ENCODE measurements around the gene BICDL1.
A peak's percentile ranks its signal among the peaks of the same experiment; 100 is the strongest.

The BICDL1 gene

DNA sequence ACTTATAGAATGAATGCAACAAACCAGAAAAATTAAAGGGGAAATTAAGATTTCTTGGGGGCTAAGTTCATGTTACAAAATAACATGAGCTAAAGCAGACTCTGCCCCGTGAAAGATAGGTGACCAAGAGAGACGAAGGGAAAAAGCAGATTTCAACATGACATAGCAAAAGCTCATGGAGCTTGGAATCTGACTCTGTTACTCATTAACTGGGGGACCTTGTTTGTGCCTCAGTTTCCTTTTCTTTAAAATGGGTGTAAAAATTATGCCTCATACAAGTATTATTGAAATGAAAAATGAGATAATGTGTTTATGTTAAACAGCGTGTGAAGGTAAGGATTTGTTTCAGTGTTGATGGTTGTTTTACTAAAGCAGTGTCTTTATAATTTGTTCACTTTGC, 11.5 kb downstream of the BICDL1 start:
- Histone ChIP-seq H2BK5ac (ENCODE audit: low read depth, low read length, poor library complexity) (no peak overlapping the region), H3K27ac (ENCODE audit: low read depth, low read length) (no peak overlapping the region), H4K8ac (ENCODE audit: low read depth, low read length) (no peak overlapping the region), H2BK120ac (ENCODE audit: insufficient read depth, low read length, poor library complexity) (no peak overlapping the region), H4K12ac (ENCODE audit: low read depth, low read length) (no peak overlapping the region), H3K4ac (ENCODE audit: low read depth, low read length) (no peak overlapping the region), H2AFZ (ENCODE audit: insufficient read depth, low read length, poor library complexity) (no peak overlapping the region), H4K91ac (ENCODE audit: low read depth, low read length) (no peak overlapping the region), H2AK5ac (ENCODE audit: low read length) (no peak overlapping the region), H3K23ac (ENCODE audit: low read length) (no peak overlapping the region), H3K36me3 (ENCODE audit: control insufficient read depth in 1 of 2, insufficient read depth in 2 of 2, low read length in 2 of 2) (no peaks in the 10 kb centered on the region), H3K9me3 (ENCODE audit: insufficient read depth, low read depth, low read length) (no peaks in the 10 kb centered on the region), H3K79me1 (ENCODE audit: low read length) (no peaks in the 10 kb centered on the region), H3K79me2 (ENCODE audit: control insufficient read depth, insufficient read depth, low read length, poor library complexity) (no peaks in the 10 kb centered on the region), H3K4me3 (ENCODE audit: low read depth, low read length) (no peak overlapping the region), H3K14ac (ENCODE audit: low read length) (no peak overlapping the region), H3K9ac (ENCODE audit: low read length) (no peak overlapping the region), H3K27me3 (ENCODE audit: insufficient read depth, low read length) (no peaks in the 10 kb centered on the region), H2BK12ac (ENCODE audit: low read length) (no peak overlapping the region), H3K4me1 (ENCODE audit: control insufficient read depth in 1 of 2, insufficient read depth in 2 of 2, low read length in 2 of 2) (peaks cover 5% of the 10 kb centered on the region in 2 experiments), H3K18ac (ENCODE audit: low read length) (no peak overlapping the region), H3K4me2 (ENCODE audit: low read length) (no peak overlapping the region)
- WGBS (ENCODE audit: extremely low coverage, insufficient coverage, insufficient read length), result 100% methylated on average over 1 of the region's 3 CpGs
- no peak for DNase-seq

- no CpG with 5 or more reads among the region's 3 CpGs for WGBS (ENCODE audit: extremely low coverage, insufficient coverage, insufficient read length)
Measured at GRCh38 chr12:120006258-120006975, 17.4 kb downstream of the BICDL1 start.

GRCh38 chr12:120007272-120007671, 18.2 kb downstream of the BICDL1 start:
- Histone ChIP-seq H3K36me3 (ENCODE audit: control insufficient read depth in 1 of 2, insufficient read depth in 2 of 2, low read length in 2 of 2) (no peaks in the 10 kb centered on the region), H3K27ac (ENCODE audit: low read depth, low read length) (no peak overlapping the region), H3K4me3 (ENCODE audit: low read depth, low read length) (no peak overlapping the region), H3K14ac (ENCODE audit: low read length) (no peak overlapping the region), H3K4me1 (ENCODE audit: control insufficient read depth in 1 of 2, insufficient read depth in 2 of 2, low read length in 2 of 2) (peaks cover 4 to 6% of the 10 kb centered on the region in 2 experiments), H2AFZ (ENCODE audit: insufficient read depth, low read length, poor library complexity) (no peak overlapping the region), H3K27me3 (ENCODE audit: insufficient read depth, low read length) (no peaks in the 10 kb centered on the region), H3K79me1 (ENCODE audit: low read length) (no peaks in the 10 kb centered on the region), H3K9ac (ENCODE audit: low read length) (no peak overlapping the region), H3K79me2 (ENCODE audit: control insufficient read depth, insufficient read depth, low read length, poor library complexity) (no peaks in the 10 kb centered on the region), H3K4me2 (ENCODE audit: low read length) (no peak overlapping the region), H4K8ac (ENCODE audit: low read depth, low read length) (no peak overlapping the region), H4K12ac (ENCODE audit: low read depth, low read length) (no peak overlapping the region), H3K9me3 (ENCODE audit: insufficient read depth, low read depth, low read length) (no peaks in the 10 kb centered on the region), H3K18ac (ENCODE audit: low read length) (no peak overlapping the region), H3K23ac (ENCODE audit: low read length) (no peak overlapping the region), H4K91ac (ENCODE audit: low read depth, low read length) (no peak overlapping the region), H2AK5ac (ENCODE audit: low read length) (no peak overlapping the region), H2BK12ac (ENCODE audit: low read length) (no peak overlapping the region), H3K4ac (ENCODE audit: low read depth, low read length) (no peak overlapping the region), H2BK5ac (ENCODE audit: low read depth, low read length, poor library complexity) (no peak overlapping the region), H2BK120ac (ENCODE audit: insufficient read depth, low read length, poor library complexity) (no peak overlapping the region)
- DNase-seq, result no peak
- WGBS (ENCODE audit: extremely low coverage, insufficient coverage, insufficient read length), result no CpG with 5 or more reads among the region's 3 CpGs

More at GRCh38 chr12:120006258-120006975, 17.4 kb downstream of the BICDL1 start:
- no peaks in the 10 kb centered on the region for H3K79me1 ChIP-seq (ENCODE audit: low read length)
- no peak overlapping the region for H2AFZ ChIP-seq (ENCODE audit: insufficient read depth, low read length, poor library complexity)
- H2BK12ac ChIP-seq (ENCODE audit: low read length), result no peak overlapping the region
- H3K79me2 ChIP-seq (ENCODE audit: control insufficient read depth, insufficient read depth, low read length, poor library complexity), result no peaks in the 10 kb centered on the region
- H4K8ac ChIP-seq (ENCODE audit: low read depth, low read length), result no peak overlapping the region
- H4K91ac ChIP-seq (ENCODE audit: low read depth, low read length), result no peak overlapping the region
- H3K4me1 ChIP-seq (ENCODE audit: control insufficient read depth in 1 of 2, insufficient read depth in 2 of 2, low read length in 2 of 2), result peaks cover 4 to 6% of the 10 kb centered on the region in 2 experiments
- no peaks in the 10 kb centered on the region for H3K36me3 ChIP-seq (ENCODE audit: control insufficient read depth in 1 of 2, insufficient read depth in 2 of 2, low read length in 2 of 2)
- DNase-seq, result peak; percentile 18 to 55
- H3K4me2 ChIP-seq (ENCODE audit: low read length), result no peak overlapping the region
- no peaks in the 10 kb centered on the region for H3K27me3 ChIP-seq (ENCODE audit: insufficient read depth, low read length)
- no peak overlapping the region for H3K27ac ChIP-seq (ENCODE audit: low read depth, low read length)
- no peak overlapping the region for H3K4ac ChIP-seq (ENCODE audit: low read depth, low read length)
- no peak overlapping the region for H3K14ac ChIP-seq (ENCODE audit: low read length)
- no peak overlapping the region for H3K18ac ChIP-seq (ENCODE audit: low read length)
- H3K4me3 ChIP-seq (ENCODE audit: low read depth, low read length), result no peak overlapping the region
- H3K9me3 ChIP-seq (ENCODE audit: insufficient read depth, low read depth, low read length), result no peaks in the 10 kb centered on the region
- no peak overlapping the region for H3K9ac ChIP-seq (ENCODE audit: low read length)
- H2BK5ac ChIP-seq (ENCODE audit: low read depth, low read length, poor library complexity), result no peak overlapping the region
- no peak overlapping the region for H4K12ac ChIP-seq (ENCODE audit: low read depth, low read length)
- H3K23ac ChIP-seq (ENCODE audit: low read length), result no peak overlapping the region
- no peak overlapping the region for H2BK120ac ChIP-seq (ENCODE audit: insufficient read depth, low read length, poor library complexity)
- no peak overlapping the region for H2AK5ac ChIP-seq (ENCODE audit: low read length)

- H3K9ac ChIP-seq (ENCODE audit: low read length), result no peak overlapping the region
- no CpG with 5 or more reads among the region's 5 CpGs for WGBS (ENCODE audit: extremely low coverage, insufficient coverage, insufficient read length)
- H3K4ac ChIP-seq (ENCODE audit: low read depth, low read length), result no peak overlapping the region
Measured at GRCh38 chr12:120010661-120011230, 21.7 kb downstream of the BICDL1 start.

More at GRCh38 chr12:120010661-120011230, 21.7 kb downstream of the BICDL1 start:
- no peaks in the 10 kb centered on the region for H3K9me3 ChIP-seq (ENCODE audit: insufficient read depth, low read depth, low read length)
- no peak overlapping the region for H2AFZ ChIP-seq (ENCODE audit: insufficient read depth, low read length, poor library complexity)
- no peak overlapping the region for H2BK120ac ChIP-seq (ENCODE audit: insufficient read depth, low read length, poor library complexity)
- H3K27me3 ChIP-seq (ENCODE audit: insufficient read depth, low read length), result no peaks in the 10 kb centered on the region
- no peak overlapping the region for H3K23ac ChIP-seq (ENCODE audit: low read length)
- no peak overlapping the region for H3K14ac ChIP-seq (ENCODE audit: low read length)
- no peak overlapping the region for H2AK5ac ChIP-seq (ENCODE audit: low read length)
- H3K4me2 ChIP-seq (ENCODE audit: low read length), result no peak overlapping the region
- no peak overlapping the region for H3K27ac ChIP-seq (ENCODE audit: low read depth, low read length)
- H2BK12ac ChIP-seq (ENCODE audit: low read length), result no peak overlapping the region
- H3K79me1 ChIP-seq (ENCODE audit: low read length), result no peaks in the 10 kb centered on the region
- H3K4me1 ChIP-seq (ENCODE audit: control insufficient read depth in 1 of 2, insufficient read depth in 2 of 2, low read length in 2 of 2), result peaks cover 6 to 9% of the 10 kb centered on the region in 2 experiments
- no peak overlapping the region for H4K12ac ChIP-seq (ENCODE audit: low read depth, low read length)
- H3K79me2 ChIP-seq (ENCODE audit: control insufficient read depth, insufficient read depth, low read length, poor library complexity), result no peaks in the 10 kb centered on the region
- H3K18ac ChIP-seq (ENCODE audit: low read length), result no peak overlapping the region
- H3K4me3 ChIP-seq (ENCODE audit: low read depth, low read length), result no peak overlapping the region
- no peak for DNase-seq
- H2BK5ac ChIP-seq (ENCODE audit: low read depth, low read length, poor library complexity), result no peak overlapping the region
- no peak overlapping the region for H4K91ac ChIP-seq (ENCODE audit: low read depth, low read length)
- no peaks in the 10 kb centered on the region for H3K36me3 ChIP-seq (ENCODE audit: control insufficient read depth in 1 of 2, insufficient read depth in 2 of 2, low read length in 2 of 2)
- H4K8ac ChIP-seq (ENCODE audit: low read depth, low read length), result no peak overlapping the region

Data from trophoblast cell (in vitro differentiated cells and primary cell).